RWPE1 (cell line): ENCODE results near the gene RBM27.
A peak's percentile ranks its signal among the peaks of the same experiment; 100 is the strongest.

Experiments
- CTCF ChIA-PET: fragments of 350-600 bp; sonication (Branson Sonifier 250); formaldehyde crosslinking; extraction: SDS; loops from one replicate; lab custom pipeline; 2021; lab: Yijun Ruan, JAX
- POLR2A ChIA-PET: fragments of 400-600 bp; formaldehyde crosslinking; extraction: SDS; loops from one replicate; lab custom pipeline; 2020; ENCODE audit warnings: antibody characterized with exemption; ENCODE audit not compliant: low non-redundant PET; lab: Yijun Ruan, JAX
- DNase-seq: peaks from one replicate; pipeline ENCODE4 v3.0.0; 2012; ENCODE audit warnings: low spot score
- H3K27ac ChIP-seq: fragments of 450-650 bp; 2 replicates; pipeline ENCODE4 v1.5.1; 2017
- CTCF ChIP-seq: fragments of 450-650 bp; conservative IDR thresholded peaks from 2 replicates; pipeline ENCODE4 v1.5.1; 2017; ENCODE audit warnings: low read depth, mild to moderate bottlenecking

Gene RBM27

GRCh38 chr5:146203011-146203871, at the start of gene RBM27:
Gene RBM27 (plus strand): TSS chr5:146203605. CDS start chr5:146203766, 161 bp downstream.
- peak; percentile 100 for DNase-seq
- ChIA-PET POLR2A (interaction anchor here (0.6 kb wide), 1 partner anchor 19 kb away, joined by 3 read pairs; no protein-coding TSS in a partner anchor), CTCF (no interaction called here)
- peak within 1 kb of the TSS; percentile 83 for H3K27ac ChIP-seq
- TF ChIP-seq CTCF, result no peak

GRCh38 chr5:146158255-146158654, 45.1 kb upstream of the RBM27 start:
- no peak for DNase-seq
- H3K27ac ChIP-seq, result no peak overlapping the region
- CTCF ChIA-PET, result interaction anchor here (0.7 kb wide), 1 partner anchor 28 kb away, joined by 3 read pairs; no protein-coding TSS in a partner anchor
- no peak for TF ChIP-seq CTCF
- POLR2A ChIA-PET, result no interaction called here

DNA sequence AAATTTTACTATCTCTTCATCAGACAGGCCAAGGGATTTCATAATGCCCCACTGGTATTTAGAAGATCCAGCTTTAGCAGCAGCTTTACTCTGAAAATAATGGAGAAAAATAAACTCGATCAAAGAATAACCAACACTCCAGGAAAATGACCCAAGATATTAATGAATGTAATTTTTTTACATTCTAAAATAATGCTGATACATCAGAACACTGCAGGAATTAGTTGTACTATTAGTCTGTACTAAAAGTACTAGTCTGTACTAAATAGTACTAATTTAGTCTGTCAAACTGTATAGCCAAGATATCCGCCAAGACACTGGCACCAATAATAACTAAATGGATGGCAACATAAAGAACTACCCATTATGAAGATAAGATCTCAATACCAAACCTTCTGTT, 39.0 kb upstream of the RBM27 start:
- no peak for DNase-seq
- POLR2A ChIA-PET, result no interaction called here
- H3K27ac ChIP-seq, result no peak overlapping the region
- TF ChIP-seq CTCF, result no peak
- CTCF ChIA-PET, result interaction anchor here (0.6 kb wide), 1 partner anchor 282 kb away, joined by 3 read pairs; no protein-coding TSS in a partner anchor

DNA sequence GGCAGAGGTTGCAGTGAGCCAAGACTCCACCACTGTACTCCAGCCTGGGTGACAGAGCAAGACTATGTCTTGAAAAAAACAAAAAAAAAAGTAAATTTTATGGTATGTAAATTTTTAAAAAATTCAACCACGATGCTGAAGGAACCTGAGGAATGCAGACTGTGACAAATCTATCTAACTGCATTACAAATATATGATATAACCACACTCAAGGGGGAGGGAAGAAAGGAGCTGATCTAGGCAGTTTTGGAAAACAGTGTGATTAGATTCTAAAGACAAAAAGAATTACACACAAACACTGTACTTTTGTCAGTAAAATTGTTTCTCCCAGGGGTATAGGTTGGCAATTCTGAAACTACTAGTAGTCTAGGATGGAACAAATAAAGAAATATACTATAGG, 37.9 kb upstream of the RBM27 start:
- no peak for TF ChIP-seq CTCF
- POLR2A ChIA-PET, result no interaction called here
- H3K27ac ChIP-seq, result no peak overlapping the region

DNA sequence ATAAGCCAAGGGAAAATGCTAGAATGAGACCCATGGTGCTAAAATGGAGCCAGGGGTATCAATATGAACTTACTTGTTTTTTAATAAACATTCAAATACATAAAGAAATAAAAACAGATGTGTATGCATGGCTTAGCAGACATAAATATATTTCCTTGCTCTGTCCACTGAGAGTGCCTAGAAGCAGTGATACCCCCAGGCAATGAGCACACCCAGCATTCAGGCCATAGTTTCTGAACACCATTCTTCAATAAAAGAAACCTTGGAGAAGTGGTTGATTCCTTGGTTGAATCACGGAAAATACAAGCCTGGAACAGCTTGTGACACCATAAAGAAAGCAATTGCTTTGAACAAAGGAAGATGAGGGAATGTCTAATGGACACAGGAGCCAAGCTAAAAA, 37.5 kb upstream of the RBM27 start:
- POLR2A ChIA-PET, result no interaction called here

More for the DNA sequence above, 37.9 kb upstream of the RBM27 start:
- no peak for DNase-seq
- CTCF ChIA-PET, result interaction anchor here (0.6 kb wide), 1 partner anchor 33 kb away, joined by 5 read pairs; no protein-coding TSS in a partner anchor

More for the DNA sequence above, 37.5 kb upstream of the RBM27 start:
- no peak for TF ChIP-seq CTCF
- DNase-seq, result no peak
- H3K27ac ChIP-seq, result no peak overlapping the region
- CTCF ChIA-PET, result no interaction called here
